Mucosa of stomach (tissue), 1 donor: ENCODE results near the gene GNAT1.

ENCODE experiments used
- H3K27me3 ChIP-seq: one replicate; pipeline ENCODE4 v1.7.0; 2013; ENCODE audit warnings: mild to moderate bottlenecking, low read length; ENCODE audit not compliant: control insufficient read depth, insufficient read depth
- H3K36me3 ChIP-seq: one replicate; pipeline ENCODE4 v1.7.0; 2013; ENCODE audit warnings: low read length; ENCODE audit not compliant: control insufficient read depth, insufficient read depth
- H3K4me1 ChIP-seq: one replicate; pipeline ENCODE4 v1.7.0; 2013; ENCODE audit warnings: mild to moderate bottlenecking, low read length; ENCODE audit not compliant: control insufficient read depth, insufficient read depth
- H3K4me3 ChIP-seq: one replicate; pipeline ENCODE4 v1.7.0; 2013; ENCODE audit warnings: low read length
- H3K9ac ChIP-seq: one replicate; pipeline ENCODE4 v1.7.0; 2013; ENCODE audit warnings: mild to moderate bottlenecking, low read length, moderate library complexity
- H3K9me3 ChIP-seq: one replicate; pipeline ENCODE4 v1.7.0; 2013; ENCODE audit warnings: mild to moderate bottlenecking, low read length, moderate library complexity; ENCODE audit not compliant: control insufficient read depth
- donor health status: Pancreatic carcinoma.

GNAT1 gene

DNA sequence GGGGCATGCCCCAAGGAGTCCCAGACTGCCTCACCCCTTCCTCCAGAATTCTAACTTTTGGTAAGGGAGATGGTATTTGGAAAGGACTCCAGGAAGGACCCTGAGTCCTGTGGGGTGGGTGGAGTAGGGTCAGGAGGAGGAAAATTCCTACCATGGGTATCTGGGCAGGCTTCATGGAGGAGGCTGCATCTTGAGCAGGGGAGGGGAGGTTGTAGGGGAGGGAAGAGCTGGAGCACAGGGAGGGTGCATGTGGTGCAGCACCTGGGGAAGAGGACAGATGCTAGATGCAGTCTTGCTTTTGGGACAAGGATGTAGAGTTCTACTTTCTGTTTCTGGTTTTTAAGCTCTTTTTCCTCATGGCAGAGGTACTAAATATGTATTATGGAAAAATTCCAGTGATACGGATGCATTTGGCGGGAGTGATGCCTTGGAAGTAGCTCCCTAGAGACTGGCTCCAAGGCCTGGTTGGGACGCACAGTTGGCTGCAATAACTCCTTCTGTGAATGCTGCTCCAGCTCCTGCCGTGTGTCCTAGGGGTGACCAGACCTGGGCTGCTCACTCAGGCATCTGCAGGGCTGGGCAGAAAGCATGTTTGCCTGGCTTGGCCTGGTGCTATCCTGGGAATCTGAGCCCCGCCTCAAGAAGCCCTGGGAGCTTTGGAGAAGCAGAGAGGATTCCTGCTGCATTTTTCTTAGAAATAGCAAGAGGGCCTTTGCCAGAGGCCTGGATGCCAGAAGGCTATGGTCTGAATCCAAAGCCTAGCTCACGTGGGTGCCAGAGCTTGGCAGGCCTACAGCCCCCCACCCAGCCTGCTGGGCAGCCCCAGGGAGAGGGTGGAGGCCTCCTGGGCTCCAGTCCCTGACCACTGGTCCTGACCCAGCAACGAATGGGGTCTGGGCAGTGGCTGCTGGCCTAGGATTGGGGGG lies 26.2 kb upstream of the GNAT1 start:
- Histone ChIP-seq H3K4me3 (no peak overlapping the region), H3K9me3 (no peaks in the 10 kb centered on the region), H3K27me3 (no peaks in the 10 kb centered on the region), H3K36me3 (no peaks in the 10 kb centered on the region), H3K4me1 (peaks cover 99% of the 10 kb centered on the region), H3K9ac (peak overlapping the region; percentile 36)

DNA sequence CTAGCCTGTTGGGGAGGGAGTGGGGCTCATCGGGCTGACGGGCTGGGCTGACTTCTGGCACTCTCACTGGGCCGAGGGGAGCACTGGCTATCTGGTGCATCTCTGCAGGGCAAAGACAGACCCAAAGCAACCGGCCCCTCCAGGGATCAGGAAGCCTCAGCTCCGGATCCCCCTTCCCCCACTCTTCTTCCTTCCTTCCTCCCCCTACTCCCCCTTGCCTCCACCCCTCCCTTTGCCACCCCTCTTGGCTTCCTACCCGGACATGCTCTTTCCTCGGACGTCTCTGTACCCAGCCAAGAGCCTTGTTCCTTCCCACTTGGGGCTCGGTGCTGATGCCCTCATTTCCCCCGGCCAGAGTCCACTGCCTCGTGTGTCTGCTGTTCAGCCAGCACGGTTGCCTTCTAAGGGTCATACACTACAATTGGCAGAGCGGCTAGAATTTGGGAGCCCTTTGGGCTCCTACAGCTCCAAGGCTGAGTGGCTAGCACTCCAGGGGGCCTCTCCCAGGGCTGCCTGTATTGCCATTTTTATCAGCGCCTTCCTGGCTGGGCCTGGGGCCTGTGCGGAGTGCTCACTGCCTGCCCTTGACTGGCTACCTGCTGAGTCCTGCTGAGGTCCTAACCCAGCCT lies 25.4 kb upstream of the GNAT1 start:
- Histone ChIP-seq H3K27me3 (no peaks in the 10 kb centered on the region), H3K9ac (peak overlapping the region; percentile 36), H3K36me3 (no peaks in the 10 kb centered on the region), H3K9me3 (no peaks in the 10 kb centered on the region), H3K4me3 (no peak overlapping the region), H3K4me1 (peaks cover 99% of the 10 kb centered on the region)

DNA sequence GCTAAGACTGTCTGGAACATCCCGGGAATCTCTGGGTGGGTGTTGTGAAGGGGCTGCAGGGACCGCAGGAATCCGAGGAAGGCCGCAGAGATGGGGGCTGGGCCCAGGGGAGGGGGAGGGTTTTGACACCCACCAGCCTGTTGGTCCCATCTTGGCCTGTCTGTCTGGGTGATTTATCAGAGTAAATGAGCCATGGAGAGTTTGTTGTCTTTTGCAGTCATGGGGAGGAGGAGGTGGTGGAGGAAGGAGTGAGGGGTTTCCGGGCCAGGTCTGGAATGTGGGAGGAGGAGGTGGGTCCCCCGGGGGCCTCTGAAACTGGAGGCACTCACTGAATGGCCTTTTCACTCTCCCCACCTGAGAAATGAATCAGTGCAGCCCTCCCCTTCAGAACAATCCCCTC lies 24.8 kb upstream of the GNAT1 start:
- Histone ChIP-seq H3K27me3 (no peaks in the 10 kb centered on the region), H3K9me3 (no peaks in the 10 kb centered on the region), H3K4me1 (peaks cover 99% of the 10 kb centered on the region), H3K36me3 (no peaks in the 10 kb centered on the region), H3K9ac (peak overlapping the region; percentile 38), H3K4me3 (no peak overlapping the region)

DNA sequence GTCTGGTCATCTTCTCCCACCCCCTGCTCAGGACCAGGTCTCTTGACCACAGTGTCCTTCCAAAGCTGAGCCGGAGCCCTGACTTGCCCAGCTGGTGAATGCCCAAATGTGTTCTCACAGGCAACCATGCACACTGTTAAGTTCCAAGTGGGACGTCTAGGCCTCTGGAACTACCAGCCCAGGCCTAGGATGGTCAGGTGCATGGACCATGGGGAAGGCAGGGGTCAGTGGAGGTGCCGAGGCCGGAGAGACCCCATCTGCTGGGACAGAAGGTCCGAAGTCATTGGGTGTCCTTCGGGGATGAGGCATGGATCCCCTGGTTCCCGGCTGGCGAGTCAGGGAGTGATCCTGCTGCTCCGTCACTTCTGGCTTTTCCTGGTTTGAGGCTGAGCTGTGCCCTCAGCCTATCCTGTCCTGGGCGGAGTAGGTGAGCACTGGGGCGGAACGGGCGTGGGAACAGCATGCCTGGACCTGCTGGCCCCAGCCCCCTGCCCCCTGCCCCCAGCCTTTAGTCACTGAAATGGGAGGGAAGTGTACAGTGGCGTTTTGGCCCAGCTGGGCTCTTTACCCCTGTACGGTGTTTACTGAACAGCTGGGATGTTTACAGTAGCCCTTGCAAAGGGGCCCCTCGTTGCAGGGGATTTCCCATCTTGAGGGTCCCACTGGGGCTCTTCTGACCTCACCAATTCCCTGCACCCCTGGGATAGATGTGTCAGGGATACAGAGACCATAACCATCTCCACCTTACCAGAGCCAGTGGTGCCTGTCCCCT lies 24.2 kb upstream of the GNAT1 start:
- Histone ChIP-seq H3K9ac (peak overlapping the region; percentile 53), H3K4me1 (peaks cover 99% of the 10 kb centered on the region), H3K4me3 (no peak overlapping the region), H3K36me3 (no peaks in the 10 kb centered on the region), H3K9me3 (no peaks in the 10 kb centered on the region), H3K27me3 (no peaks in the 10 kb centered on the region)

DNA sequence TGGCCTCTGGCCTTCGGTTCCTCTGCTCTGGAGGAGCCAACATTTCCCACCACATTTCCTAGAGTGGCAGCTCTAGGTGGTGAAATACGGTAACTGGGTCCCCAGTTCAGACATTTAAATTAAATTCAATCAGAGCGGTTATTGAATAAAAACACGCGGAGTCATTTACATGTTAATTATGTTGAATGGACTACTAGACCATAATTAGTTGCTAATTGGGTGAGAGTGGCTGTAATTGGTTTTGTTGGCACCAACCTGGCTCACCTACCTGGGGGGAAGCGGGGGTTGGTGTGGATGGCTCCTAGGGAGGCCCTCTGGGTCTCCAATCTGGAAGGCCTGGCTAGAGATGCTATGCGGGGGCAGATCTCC lies 23.6 kb upstream of the GNAT1 start:
- H3K27me3 ChIP-seq: no peaks in the 10 kb centered on the region
- no peak overlapping the region for H3K4me3 ChIP-seq
- no peaks in the 10 kb centered on the region for H3K9me3 ChIP-seq
- H3K9ac ChIP-seq: peak overlapping the region; percentile 53
- H3K36me3 ChIP-seq: no peaks in the 10 kb centered on the region
- peaks cover 99% of the 10 kb centered on the region for H3K4me1 ChIP-seq

DNA sequence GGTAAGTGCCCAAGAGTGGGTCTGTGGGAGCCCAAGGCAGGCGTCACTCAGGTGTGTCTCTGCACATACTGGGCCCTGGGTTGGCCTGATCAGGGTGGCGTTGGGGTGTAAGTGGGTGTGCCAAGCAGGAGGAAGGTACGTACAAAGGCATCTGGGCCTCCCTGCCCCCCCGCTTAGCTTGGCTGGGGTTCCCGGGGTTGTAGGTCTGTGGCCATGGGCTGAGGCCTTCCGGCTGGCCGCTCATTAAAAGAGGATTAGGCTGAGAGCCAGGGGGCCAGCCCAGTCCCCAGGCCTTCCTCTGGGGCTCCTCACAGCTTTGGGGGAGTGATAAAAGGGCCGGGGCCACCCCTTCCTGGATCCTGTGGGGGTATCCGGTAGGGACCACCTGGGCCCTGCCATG lies 23.0 kb upstream of the GNAT1 start:
- Histone ChIP-seq H3K4me3 (no peak overlapping the region), H3K9ac (peak overlapping the region; percentile 53), H3K4me1 (peaks cover 99% of the 10 kb centered on the region), H3K36me3 (no peaks in the 10 kb centered on the region), H3K9me3 (no peaks in the 10 kb centered on the region), H3K27me3 (no peaks in the 10 kb centered on the region)

DNA sequence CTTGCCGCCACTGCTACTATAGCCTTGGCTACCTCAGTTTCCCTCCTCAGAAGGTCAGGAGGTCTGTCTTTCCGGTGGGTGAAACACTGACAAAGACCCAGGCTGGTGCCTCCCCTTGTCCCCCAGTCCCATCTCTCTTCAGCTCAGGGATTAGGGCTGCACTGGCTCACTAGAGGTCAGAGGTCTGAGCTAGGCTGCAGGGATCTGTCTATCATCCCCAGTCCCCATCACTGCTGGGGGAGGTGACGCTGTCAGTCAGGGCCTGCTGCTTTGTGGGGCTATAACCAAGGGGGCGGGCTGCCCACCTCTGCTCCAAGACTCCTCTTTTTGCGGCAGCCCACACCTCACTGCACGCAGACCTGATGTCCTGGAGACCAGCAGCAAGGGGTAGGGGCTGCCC lies 22.6 kb upstream of the GNAT1 start:
- Histone ChIP-seq H3K9me3 (no peaks in the 10 kb centered on the region), H3K27me3 (no peaks in the 10 kb centered on the region), H3K4me3 (no peak overlapping the region), H3K4me1 (peaks cover 99% of the 10 kb centered on the region), H3K36me3 (no peaks in the 10 kb centered on the region), H3K9ac (peak overlapping the region; percentile 41)

DNA sequence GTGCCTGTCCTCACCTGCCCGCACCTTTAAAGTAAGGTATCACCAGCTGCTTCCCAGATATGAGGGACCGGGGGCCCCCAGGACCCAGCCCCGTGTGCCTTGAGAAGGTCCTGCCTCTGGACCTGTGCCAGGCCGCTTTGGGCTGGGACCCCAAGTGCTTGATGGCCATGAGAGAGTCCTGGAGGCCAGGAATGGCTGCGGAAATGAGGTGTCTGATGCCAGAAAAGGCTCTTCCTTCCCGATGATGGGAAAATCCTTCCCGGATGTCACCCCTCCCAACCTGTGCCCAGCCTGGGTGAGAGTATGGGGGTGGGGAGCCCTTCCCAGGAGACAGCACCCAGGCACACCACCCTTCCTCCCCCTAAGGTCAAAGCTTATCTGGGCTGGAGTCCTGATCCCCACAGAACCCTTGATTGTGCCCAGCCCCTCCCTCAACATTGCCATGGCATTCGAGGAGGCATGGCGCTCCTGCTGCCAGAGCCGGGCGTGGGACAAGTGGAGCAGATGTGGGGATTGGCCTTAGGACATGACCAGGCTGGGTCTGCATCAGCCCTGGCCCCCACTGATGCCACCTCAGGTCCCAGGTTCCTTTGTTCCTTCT lies 22.1 kb upstream of the GNAT1 start:
- no peak overlapping the region for H3K9ac ChIP-seq
- no peaks in the 10 kb centered on the region for H3K36me3 ChIP-seq

DNA sequence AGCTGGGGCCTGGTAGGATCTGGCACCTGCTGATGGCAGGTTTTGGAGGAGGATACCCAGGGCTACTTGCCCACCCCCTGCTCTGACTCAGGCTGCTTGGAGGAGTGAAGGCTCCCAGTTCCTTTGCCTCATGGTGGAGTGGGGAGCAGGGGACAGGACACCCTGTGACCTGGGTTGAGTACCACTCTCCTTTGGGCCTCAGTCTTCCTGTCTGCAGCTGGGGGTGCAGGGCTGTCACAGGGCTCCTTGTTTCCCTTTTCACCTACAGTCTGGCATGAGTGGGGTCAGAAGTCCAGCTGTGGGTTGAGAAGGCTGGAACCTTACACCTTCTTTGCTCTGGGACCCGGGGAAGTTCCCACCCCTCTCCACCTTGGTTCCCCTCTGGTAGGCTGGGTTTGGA lies 21.6 kb upstream of the GNAT1 start:
- no peak overlapping the region for H3K9ac ChIP-seq
- no peaks in the 10 kb centered on the region for H3K27me3 ChIP-seq
- H3K9me3 ChIP-seq: no peaks in the 10 kb centered on the region
- no peak overlapping the region for H3K4me3 ChIP-seq
- H3K36me3 ChIP-seq: no peaks in the 10 kb centered on the region
- H3K4me1 ChIP-seq: peaks cover 93% of the 10 kb centered on the region

More for the DNA sequence above, 22.1 kb upstream of the GNAT1 start:
- H3K4me1 ChIP-seq: peaks cover 98% of the 10 kb centered on the region
- no peaks in the 10 kb centered on the region for H3K27me3 ChIP-seq
- no peaks in the 10 kb centered on the region for H3K9me3 ChIP-seq
- H3K4me3 ChIP-seq: no peak overlapping the region

DNA sequence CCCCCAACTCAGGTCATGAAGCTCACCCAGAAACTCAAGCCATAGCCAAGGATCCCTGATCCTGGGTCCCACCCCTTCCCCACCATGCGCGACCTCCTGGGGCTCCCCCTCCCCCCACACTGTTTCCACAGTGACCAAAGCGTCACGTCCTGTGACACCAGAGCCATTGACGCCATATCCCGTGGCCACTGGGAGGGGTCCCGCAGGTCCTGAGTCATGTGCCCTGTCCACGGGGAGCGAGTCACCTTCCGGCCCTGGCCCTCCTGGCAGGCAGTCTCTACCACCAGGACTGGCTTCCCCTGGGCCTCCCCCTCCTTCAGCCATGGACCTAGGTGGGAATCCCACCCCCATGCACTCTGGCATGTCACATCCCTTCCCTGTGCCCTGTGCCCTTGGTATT lies 20.7 kb upstream of the GNAT1 start:
- H3K9ac ChIP-seq: peak overlapping the region; percentile 34
- no peaks in the 10 kb centered on the region for H3K9me3 ChIP-seq
- peaks cover 89% of the 10 kb centered on the region for H3K4me1 ChIP-seq
- no peak overlapping the region for H3K4me3 ChIP-seq
- H3K36me3 ChIP-seq: no peaks in the 10 kb centered on the region
- no peaks in the 10 kb centered on the region for H3K27me3 ChIP-seq

DNA sequence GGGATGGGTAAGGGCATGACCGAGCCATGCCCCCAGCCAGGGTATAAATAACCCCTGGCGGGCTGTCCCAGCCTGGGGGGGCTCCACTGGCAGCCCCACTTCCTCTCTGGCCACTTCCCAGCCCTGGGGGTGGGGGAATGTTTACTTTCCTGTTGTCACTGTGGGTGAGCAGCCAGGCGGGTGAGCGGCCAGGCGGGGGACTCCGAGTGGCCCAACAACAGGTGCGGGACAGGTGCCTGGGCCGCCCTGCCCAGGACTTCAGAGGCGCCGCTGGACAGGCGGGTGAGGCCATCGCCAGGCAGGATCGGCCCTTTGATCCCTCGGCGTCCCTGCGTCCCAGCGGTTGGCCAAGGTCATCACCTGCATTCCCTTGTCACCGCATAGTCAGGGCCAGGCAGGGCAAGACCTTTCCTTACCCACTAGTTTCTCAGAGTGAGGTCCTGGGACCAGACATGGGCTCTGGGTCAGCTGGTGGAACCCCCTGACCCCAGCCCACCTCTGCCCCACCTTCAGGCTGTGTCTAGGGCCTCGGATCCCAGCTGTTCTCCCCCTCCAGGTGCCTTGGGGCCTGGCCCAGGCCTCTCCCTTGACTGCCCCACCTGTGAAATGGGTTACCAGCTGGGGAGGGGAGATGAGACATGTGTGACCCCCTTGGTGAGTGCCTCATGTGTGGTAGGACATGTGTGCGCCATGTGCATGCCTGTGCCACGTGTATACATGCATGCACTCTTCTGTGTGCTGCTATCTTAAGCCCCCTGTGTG lies 19.7 kb upstream of the GNAT1 start:
- Histone ChIP-seq H3K4me1 (peaks cover 79% of the 10 kb centered on the region), H3K9ac (peak overlapping the region; percentile 34), H3K36me3 (peaks cover 9% of the 10 kb centered on the region), H3K27me3 (no peaks in the 10 kb centered on the region), H3K4me3 (no peak overlapping the region), H3K9me3 (no peaks in the 10 kb centered on the region)
